ENCODE measurements around the gene BCKDHA. TPM values are rescaled to one million over a fixed set of nuclear protein-coding genes. Genes with fewer than 3 reads are reported as not detected.

BCKDHA gene
- polyA plus RNA-seq, 1 of the 3 experiments (the other 2 are of a cell fraction): 30.9 TPM

- POLR2A ChIA-PET: no interaction called here
These were observed 20.6 kb upstream of the BCKDHA start for GRCh38 chr19:41376998-41377365.

More at GRCh38 chr19:41376998-41377365, 20.6 kb upstream of the BCKDHA start:
- Histone ChIP-seq H3K79me2 (ENCODE audit: insufficient read depth) (peaks cover 10% of the 10 kb centered on the region; the same call in 1 of the 2 replicates), H4K20me1 (ENCODE audit: insufficient read depth) (peaks cover 15% of the 10 kb centered on the region; the same call in 1 of the 2 replicates), H3F3A (replicated peaks; ENCODE audit: insufficient read depth) (peaks cover 32% of the 10 kb centered on the region), H3K27ac (ENCODE audit: low read depth in 2 of 2, low read length in 1 of 2) (no peak overlapping the region), H3K9me2 (no peaks in the 10 kb centered on the region), H3K36me3 (replicated peaks in 1 of 2; ENCODE audit: control insufficient read depth in 1 of 2, insufficient read depth in 2 of 2, low read length in 1 of 2) (no peaks in the 10 kb centered on the region), H3K4me3 (ENCODE audit: low read depth in 2 of 2, low read length in 1 of 2) (no peak overlapping the region), H3K9me3 (no peaks in the 10 kb centered on the region), H3K4me1 (ENCODE audit: control insufficient read depth in 1 of 2, insufficient read depth in 2 of 2, low read depth in 1 of 2, low read length in 1 of 2) (peaks cover 6 to 11% of the 10 kb centered on the region in 2 experiments; a peak in 3 of 4 replicates), H3K27me3 (ENCODE audit: insufficient read depth) (no peaks in the 10 kb centered on the region), H3K9ac (no peak overlapping the region), H3K4me2 (no peak overlapping the region), H2AFZ (ENCODE audit: low read depth) (no peak overlapping the region)
- CTCF ChIA-PET: interaction anchor here (1.0 kb wide), 1 partner anchor 12 kb away, joined by 3 read pairs; no protein-coding TSS in a partner anchor
- 94% methylated on average over 8 of the region's 8 CpGs for WGBS (ENCODE audit: low lambda C conversion rate)
- TF ChIP-seq ZBTB33 (IDR thresholded peaks at IDR 0.05; ENCODE audit: borderline replicate concordance, low read depth) (no peak), REST (IDR thresholded peaks at IDR 0.05; ENCODE audit: low read depth, low read length) (no peak), RXRA (IDR thresholded peaks at IDR 0.05; ENCODE audit: borderline replicate concordance, low read depth) (no peak), GATA2 (CRISPR knock-in tag; IDR thresholded peaks at IDR 0.05) (no peak), CTCF (IDR thresholded peaks at IDR 0.05) (no peak), ELF1 (IDR thresholded peaks at IDR 0.05) (no peak), SMC3 (IDR thresholded peaks at IDR 0.05; ENCODE audit: low read depth, low read length) (no peak), TAF1 (IDR thresholded peaks at IDR 0.05; ENCODE audit: borderline replicate concordance, low read depth, low read length) (no peak), JUND (IDR thresholded peaks at IDR 0.05) (no peak), MAX (IDR thresholded peaks at IDR 0.05; ENCODE audit: low read depth) (no peak), MXI1 (IDR thresholded peaks at IDR 0.05; ENCODE audit: low read depth, low read length) (no peak), SIN3A (IDR thresholded peaks at IDR 0.05; ENCODE audit: borderline replicate concordance, low read depth, low read length) (no peak), PBX3 (IDR thresholded peaks at IDR 0.05) (no peak), RFX5 (IDR thresholded peaks at IDR 0.05; ENCODE audit: low read length) (no peak), GABPA (IDR thresholded peaks at IDR 0.05; ENCODE audit: low read depth) (no peak)
- DNase-seq: no peak
